Cortex of kidney (tissue), 1 donor: ENCODE data around the gene THRA.

Source experiments
- DNase-seq: peaks from one replicate; lab custom pipeline; 2025; lab: John Stamatoyannopoulos, UW

The THRA gene

GRCh38 chr17:40099619-40100418, 37.1 kb downstream of the THRA start:
- DNase-seq = no peak

- no peak for DNase-seq
These were observed 37.6 kb downstream of the THRA start, which contains the start of gene NR1D1 for GRCh38 chr17:40100419-40100668. Gene NR1D1 (minus strand): TSS chr17:40100589. CDS start chr17:40100094, 495 bp downstream.

- peak; percentile 75 for DNase-seq
These were observed 38.1 kb downstream of the THRA start for GRCh38 chr17:40100669-40101366.

- no peak for DNase-seq
These were observed 38.8 kb downstream of the THRA start for GRCh38 chr17:40101367-40102210.

- DNase-seq = no peak
These were observed 40.4 kb downstream of the THRA start for GRCh38 chr17:40103071-40103661.

GRCh38 chr17:40103688-40104087, 40.9 kb downstream of the THRA start:
- no peak for DNase-seq

GRCh38 chr17:40104594-40105486, 42.1 kb downstream of the THRA start:
- DNase-seq = no peak

GRCh38 chr17:40105861-40106759, 43.3 kb downstream of the THRA start:
- no peak for DNase-seq

- DNase-seq = no peak
These were observed 44.2 kb downstream of the THRA start for GRCh38 chr17:40106760-40107521.

GRCh38 chr17:40107522-40108174, 44.9 kb downstream of the THRA start:
- no peak for DNase-seq

- DNase-seq = no peak
These were observed 46.4 kb downstream of the THRA start for GRCh38 chr17:40108970-40109824.

- no peak for DNase-seq
These were observed 47.5 kb downstream of the THRA start for GRCh38 chr17:40110026-40110845.

GRCh38 chr17:40111221-40112128, 48.7 kb downstream of the THRA start:
- DNase-seq = no peak

- no peak for DNase-seq
These were observed 49.5 kb downstream of the THRA start for GRCh38 chr17:40112191-40112711.

GRCh38 chr17:40112718-40113109, 49.9 kb downstream of the THRA start:
- DNase-seq = no peak
